ENCODE results near the gene PIGN.

Gene PIGN

DNA sequence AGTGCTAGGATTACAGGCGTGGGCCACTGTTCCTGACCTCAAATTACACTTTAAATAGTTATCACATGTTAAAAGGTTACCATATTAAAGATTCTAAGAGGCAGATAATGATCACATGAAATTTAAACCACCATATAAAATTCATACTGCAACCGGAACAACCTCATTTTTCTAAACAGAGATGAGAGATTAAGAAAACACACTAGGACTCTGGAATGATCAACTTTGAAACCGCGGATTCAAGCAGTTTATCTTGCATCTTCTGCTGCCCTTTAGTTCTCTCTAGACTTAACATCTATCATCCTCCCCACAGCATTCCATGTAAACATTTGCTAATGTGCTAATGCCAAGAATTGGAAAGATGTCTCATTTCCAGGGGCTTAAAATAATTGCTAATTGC is 115.8 kb downstream of the PIGN start:
- no peak for DNase-seq (ENCODE audit: extremely low spot score)
- no peak for TF ChIP-seq ARNT (IDR thresholded peaks at IDR 0.05)
- no peak for TF ChIP-seq SUZ12 (IDR thresholded peaks at IDR 0.05)
- no peak for TF ChIP-seq ELF4 (IDR thresholded peaks at IDR 0.05)
- TF ChIP-seq SP1 (IDR thresholded peaks at IDR 0.05): no peak
- TF ChIP-seq L3MBTL2 (conservative IDR thresholded peaks at IDR 0.05): no peak
- TF ChIP-seq LEF1 (IDR thresholded peaks at IDR 0.05; ENCODE audit: borderline replicate concordance): no peak
- TF ChIP-seq, protein P1, sequence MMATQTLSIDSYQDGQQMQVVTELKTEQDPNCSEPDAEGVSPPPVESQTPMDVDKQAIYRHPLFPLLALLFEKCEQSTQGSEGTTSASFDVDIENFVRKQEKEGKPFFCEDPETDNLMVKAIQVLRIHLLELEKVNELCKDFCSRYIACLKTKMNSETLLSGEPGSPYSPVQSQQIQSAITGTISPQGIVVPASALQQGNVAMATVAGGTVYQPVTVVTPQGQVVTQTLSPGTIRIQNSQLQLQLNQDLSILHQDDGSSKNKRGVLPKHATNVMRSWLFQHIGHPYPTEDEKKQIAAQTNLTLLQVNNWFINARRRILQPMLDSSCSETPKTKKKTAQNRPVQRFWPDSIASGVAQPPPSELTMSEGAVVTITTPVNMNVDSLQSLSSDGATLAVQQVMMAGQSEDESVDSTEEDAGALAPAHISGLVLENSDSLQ (IDR thresholded peaks at IDR 0.05): no peak
- TF ChIP-seq BHLHE40 (IDR thresholded peaks at IDR 0.05; ENCODE audit: borderline replicate concordance): no peak
- no peak for TF ChIP-seq FOXA1 (IDR thresholded peaks at IDR 0.05)
- TF ChIP-seq ZNF384 (IDR thresholded peaks at IDR 0.05): no peak
- TF ChIP-seq NFRKB (IDR thresholded peaks at IDR 0.05): no peak
- TF ChIP-seq FOXK2 (IDR thresholded peaks at IDR 0.05): no peak
- TF ChIP-seq TARDBP (IDR thresholded peaks at IDR 0.05): no peak
- ChIA-PET CTCF (no interaction called here), POLR2A (no interaction called here)

DNA sequence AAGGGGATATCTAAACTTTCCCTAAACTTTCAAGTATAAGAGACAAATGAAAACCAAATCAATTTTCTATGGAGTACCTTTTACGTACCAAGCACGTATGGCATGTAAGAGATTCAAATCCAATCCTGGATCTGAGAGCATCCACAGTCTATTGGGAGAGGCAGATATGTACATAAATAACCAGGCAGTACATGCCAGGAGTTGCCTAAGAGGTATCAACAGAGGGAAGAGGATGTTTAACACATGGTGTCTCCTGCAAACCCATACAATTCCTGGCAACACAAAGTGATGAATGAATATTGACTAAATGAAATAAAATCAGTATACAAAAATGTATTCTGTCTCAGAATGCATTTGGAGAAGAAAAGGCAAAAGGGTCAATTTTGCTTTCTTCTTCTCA is 116.6 kb downstream of the PIGN start:
- ChIA-PET POLR2A (no interaction called here), CTCF (no interaction called here)
- DNase-seq (ENCODE audit: extremely low spot score): no peak
- no peak for TF ChIP-seq SP1 (IDR thresholded peaks at IDR 0.05)
- no peak for TF ChIP-seq FOXM1 (IDR thresholded peaks at IDR 0.05; ENCODE audit: borderline replicate concordance)
- TF ChIP-seq BHLHE40 (IDR thresholded peaks at IDR 0.05; ENCODE audit: borderline replicate concordance): no peak
- no peak for TF ChIP-seq TARDBP (IDR thresholded peaks at IDR 0.05)

DNA sequence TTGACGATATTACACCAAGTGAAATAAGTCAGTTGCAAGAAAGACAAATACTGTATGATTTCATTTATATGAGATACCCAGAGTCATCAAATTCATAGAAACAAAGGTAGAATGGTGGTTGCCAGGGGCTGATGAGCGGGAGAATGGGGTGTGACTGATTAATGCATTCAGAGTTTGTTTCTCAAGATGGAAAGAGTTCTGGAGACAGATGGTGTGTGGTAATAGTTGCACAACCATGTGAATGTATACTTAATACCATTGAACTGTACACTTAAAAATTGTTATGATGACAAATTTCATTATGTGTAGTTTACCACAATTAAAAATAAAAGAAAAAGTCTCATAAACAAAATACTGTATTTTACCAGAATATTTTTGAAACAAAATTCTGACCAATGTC is 117.3 kb downstream of the PIGN start:
- CTCF ChIA-PET: no interaction called here
- POLR2A ChIA-PET: no interaction called here
- TF ChIP-seq ARNT (IDR thresholded peaks at IDR 0.05): no peak
- TF ChIP-seq NFRKB (IDR thresholded peaks at IDR 0.05): no peak
- TF ChIP-seq TARDBP (IDR thresholded peaks at IDR 0.05): no peak
- no peak for TF ChIP-seq LEF1 (IDR thresholded peaks at IDR 0.05; ENCODE audit: borderline replicate concordance)
- TF ChIP-seq FOXM1 (IDR thresholded peaks at IDR 0.05; ENCODE audit: borderline replicate concordance): no peak
- no peak for DNase-seq (ENCODE audit: extremely low spot score)

DNA sequence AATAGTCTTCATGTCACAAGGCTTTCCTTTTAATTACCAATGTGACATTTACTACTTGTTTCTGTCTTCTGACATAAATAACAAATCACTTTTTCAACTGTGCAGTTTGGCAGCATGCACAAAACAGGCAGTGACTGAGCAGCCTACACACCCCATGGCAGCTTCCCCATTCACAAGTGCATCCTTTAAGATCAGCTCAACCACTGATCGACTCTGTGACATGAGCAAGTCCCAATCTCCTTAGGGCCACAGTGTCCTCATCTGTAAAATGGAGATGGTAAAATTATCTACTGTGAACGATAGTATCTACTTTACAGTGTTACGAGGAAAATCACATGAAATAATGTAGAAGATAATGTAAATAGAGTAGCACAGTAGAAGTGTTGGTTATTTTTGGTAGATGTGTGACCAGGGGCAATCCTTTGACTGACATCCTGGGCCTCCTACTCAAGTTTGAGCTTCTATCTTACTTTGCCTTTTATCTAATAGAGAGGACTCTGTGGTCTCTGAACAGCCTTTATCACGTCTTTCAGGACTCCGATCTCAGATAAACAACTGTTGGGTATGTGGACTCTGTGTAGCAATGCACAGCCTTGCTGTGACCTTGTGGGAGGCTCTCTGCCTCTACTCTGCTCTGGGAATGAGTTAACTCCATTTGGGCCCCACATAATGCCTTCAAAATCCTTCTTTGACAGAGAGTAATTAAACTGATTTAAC is 120.6 kb downstream of the PIGN start:
- CTCF ChIA-PET: no interaction called here

DNA sequence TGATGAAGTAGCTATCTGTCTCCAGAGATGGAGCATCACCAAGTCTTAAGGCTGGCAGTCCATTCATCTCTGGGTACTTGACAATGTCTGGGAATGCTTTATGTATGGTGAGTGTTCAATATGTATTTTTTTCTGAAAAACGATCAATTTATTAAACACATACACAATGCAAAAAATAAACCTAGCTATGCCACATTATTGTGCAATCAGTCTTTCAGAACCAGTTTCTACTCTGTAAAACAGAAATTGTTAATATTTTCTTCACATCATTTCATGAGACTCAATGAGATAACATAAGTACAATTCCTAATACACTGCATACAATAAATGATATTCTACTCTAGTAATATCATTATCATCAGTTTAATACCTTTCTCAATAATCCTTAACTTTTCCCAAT is 122.5 kb downstream of the PIGN start:
- ChIA-PET POLR2A (no interaction called here), CTCF (no interaction called here)

More for the DNA sequence above, 120.6 kb downstream of the PIGN start:
- DNase-seq (ENCODE audit: extremely low spot score): no peak
- TF ChIP-seq FOXM1 (IDR thresholded peaks at IDR 0.05; ENCODE audit: borderline replicate concordance) (no peak), LEF1 (IDR thresholded peaks at IDR 0.05; ENCODE audit: borderline replicate concordance) (no peak), BHLHE40 (IDR thresholded peaks at IDR 0.05; ENCODE audit: borderline replicate concordance) (no peak), TARDBP (IDR thresholded peaks at IDR 0.05) (no peak), CTBP1 (IDR thresholded peaks at IDR 0.05; ENCODE audit: borderline replicate concordance) (no peak), ZNF384 (IDR thresholded peaks at IDR 0.05) (no peak), FOXK2 (IDR thresholded peaks at IDR 0.05) (no peak), HDGF (IDR thresholded peaks at IDR 0.05; ENCODE audit: borderline replicate concordance) (no peak), SUZ12 (IDR thresholded peaks at IDR 0.05) (no peak), SP1 (IDR thresholded peaks at IDR 0.05) (no peak), ARNT (IDR thresholded peaks at IDR 0.05) (no peak), L3MBTL2 (conservative IDR thresholded peaks at IDR 0.05) (no peak), NFRKB (IDR thresholded peaks at IDR 0.05) (no peak), ELF4 (IDR thresholded peaks at IDR 0.05) (no peak)
- TF ChIP-seq, protein P1 (IDR thresholded peaks at IDR 0.05): no peak
- POLR2A ChIA-PET: no interaction called here

DNA sequence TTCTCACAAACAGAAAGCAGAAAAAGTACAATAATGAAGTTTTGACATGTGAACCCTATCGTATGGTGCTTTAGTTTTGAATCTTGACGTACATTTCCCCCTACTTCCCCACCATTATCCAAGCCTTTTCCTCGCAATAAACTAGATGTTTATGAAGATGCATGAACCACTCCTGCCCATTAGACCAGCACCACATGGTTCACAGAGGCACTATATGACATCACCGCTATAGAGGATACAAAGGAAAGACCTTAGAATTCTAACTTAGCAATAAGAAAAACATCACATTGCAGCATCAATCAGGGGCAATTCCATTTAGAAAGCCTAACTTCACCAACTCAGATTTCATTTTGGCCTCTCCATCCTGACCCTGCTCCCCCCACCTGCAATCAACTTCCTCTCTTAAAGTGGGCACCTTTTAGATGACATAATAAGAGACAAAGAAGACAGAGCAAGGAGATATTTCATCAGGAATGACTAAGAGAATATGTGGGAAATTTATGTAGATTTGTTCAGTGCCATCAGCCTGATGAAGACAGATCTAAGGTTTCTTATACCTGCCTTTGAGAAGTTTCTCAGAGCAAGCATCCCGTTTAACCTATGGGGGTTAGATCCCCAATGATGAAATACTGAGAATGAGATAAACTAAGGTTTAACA is 124.9 kb downstream of the PIGN start:
- ChIA-PET CTCF (interaction anchor here (0.6 kb wide), 1 partner anchor 102 kb away, joined by 3 read pairs; no protein-coding TSS in a partner anchor), POLR2A (no interaction called here)
- no peak for TF ChIP-seq TARDBP (IDR thresholded peaks at IDR 0.05)
- no peak for DNase-seq (ENCODE audit: extremely low spot score)

More for the DNA sequence above, 122.5 kb downstream of the PIGN start:
- no peak for DNase-seq (ENCODE audit: extremely low spot score)
- no peak for TF ChIP-seq FOXM1 (IDR thresholded peaks at IDR 0.05; ENCODE audit: borderline replicate concordance)
- no peak for TF ChIP-seq SP1 (IDR thresholded peaks at IDR 0.05)
- TF ChIP-seq, protein P1 (IDR thresholded peaks at IDR 0.05): no peak
- TF ChIP-seq ZNF384 (IDR thresholded peaks at IDR 0.05): no peak
- TF ChIP-seq TARDBP (IDR thresholded peaks at IDR 0.05): no peak

DNA sequence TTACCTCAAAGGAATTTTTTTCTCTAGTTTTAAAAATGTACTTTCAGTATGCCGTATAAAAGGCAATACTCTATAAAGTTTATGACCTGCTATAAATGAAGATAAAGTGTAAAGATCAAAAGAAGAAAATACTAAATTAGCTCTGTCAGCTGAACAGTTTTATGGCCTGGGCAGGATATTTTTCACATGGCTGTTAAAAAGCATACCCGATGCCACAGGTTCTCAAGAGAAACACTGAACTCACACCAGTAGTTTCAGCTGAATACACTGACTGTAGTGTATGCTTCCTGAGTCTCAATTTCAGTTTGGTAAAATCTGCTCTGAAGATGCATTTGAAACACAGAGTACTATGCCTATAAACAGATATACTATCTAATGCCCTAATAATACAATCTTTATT is 126.0 kb downstream of the PIGN start:
- POLR2A ChIA-PET: no interaction called here
- DNase-seq (ENCODE audit: extremely low spot score): no peak
- no peak for TF ChIP-seq LEF1 (IDR thresholded peaks at IDR 0.05; ENCODE audit: borderline replicate concordance)
- TF ChIP-seq, protein P1 (IDR thresholded peaks at IDR 0.05): peak; percentile 56
- CTCF ChIA-PET: no interaction called here
